ENCODE measurements around the gene KLC1.

- TF ChIP-seq CTCF (IDR thresholded peaks at IDR 0.05) (no peak), EZH2 (IDR thresholded peaks at IDR 0.05; ENCODE audit: borderline replicate concordance, insufficient read depth, low read depth, low read length, poor library complexity, severe bottlenecking) (no peak)
These were observed 59.4 kb downstream of the KLC1 start for GRCh38 chr14:103688441-103688840.

Data from B cell (primary cell).